ENCODE results near the gene EGFR.

EGFR gene

GRCh38 chr7:55070271-55070743 is 51.5 kb downstream of the EGFR start:
- Histone ChIP-seq H3F3A (ENCODE audit: control insufficient read depth, insufficient read depth) (no peaks in the 10 kb centered on the region), H3K9me3 (ENCODE audit: control insufficient read depth, insufficient read depth, low read length) (no peaks in the 10 kb centered on the region), H3K27ac (ENCODE audit: low read depth, low read length) (no peak overlapping the region), H3K4me2 (ENCODE audit: low read length) (no peak overlapping the region), H3K27me3 (ENCODE audit: control insufficient read depth, low read length) (peaks cover 7% of the 10 kb centered on the region), H3K9me2 (replicated peaks; ENCODE audit: control insufficient read depth, low read length) (no peaks in the 10 kb centered on the region), H3K79me2 (ENCODE audit: control insufficient read depth, low read length) (no peaks in the 10 kb centered on the region), H3K4me3 (ENCODE audit: low read length) (no peak overlapping the region), H3K36me3 (ENCODE audit: control insufficient read depth, low read length) (no peaks in the 10 kb centered on the region), H4K20me1 (ENCODE audit: control insufficient read depth, insufficient read depth, low read depth, low read length) (no peaks in the 10 kb centered on the region), H3K4me1 (ENCODE audit: control insufficient read depth, low read length) (peaks cover 12% of the 10 kb centered on the region)
- TF ChIP-seq CTCF (IDR thresholded peaks at IDR 0.05; ENCODE audit: low read depth, low read length, poor library complexity, severe bottlenecking), result no peak
- TF ChIP-seq EZH2phosphoT487 (IDR thresholded peaks at IDR 0.05; ENCODE audit: borderline replicate concordance, low read length), result no peak

GRCh38 chr7:55070854-55071253 is 52.0 kb downstream of the EGFR start:
- H3K27ac ChIP-seq (ENCODE audit: low read depth, low read length), result no peak overlapping the region
- H3K4me2 ChIP-seq (ENCODE audit: low read length), result no peak overlapping the region
- H3K4me1 ChIP-seq (ENCODE audit: control insufficient read depth, low read length), result peaks cover 12% of the 10 kb centered on the region
- TF ChIP-seq CTCF (IDR thresholded peaks at IDR 0.05; ENCODE audit: low read depth, low read length, poor library complexity, severe bottlenecking), result no peak
- H3K79me2 ChIP-seq (ENCODE audit: control insufficient read depth, low read length), result no peaks in the 10 kb centered on the region
- no peaks in the 10 kb centered on the region for H3K9me2 ChIP-seq (replicated peaks; ENCODE audit: control insufficient read depth, low read length)
- H3K27me3 ChIP-seq (ENCODE audit: control insufficient read depth, low read length), result peaks cover 7% of the 10 kb centered on the region
- no peak overlapping the region for H3K4me3 ChIP-seq (ENCODE audit: low read length)
- H3F3A ChIP-seq (ENCODE audit: control insufficient read depth, insufficient read depth), result no peaks in the 10 kb centered on the region
- no peaks in the 10 kb centered on the region for H4K20me1 ChIP-seq (ENCODE audit: control insufficient read depth, insufficient read depth, low read depth, low read length)
- no peaks in the 10 kb centered on the region for H3K9me3 ChIP-seq (ENCODE audit: control insufficient read depth, insufficient read depth, low read length)
- H3K36me3 ChIP-seq (ENCODE audit: control insufficient read depth, low read length), result no peaks in the 10 kb centered on the region

GRCh38 chr7:55071411-55072175 is 52.8 kb downstream of the EGFR start:
- H3K27ac ChIP-seq (ENCODE audit: low read depth, low read length), result no peak overlapping the region
- peaks cover 7% of the 10 kb centered on the region for H3K27me3 ChIP-seq (ENCODE audit: control insufficient read depth, low read length)
- no peaks in the 10 kb centered on the region for H3K79me2 ChIP-seq (ENCODE audit: control insufficient read depth, low read length)
- H3K4me1 ChIP-seq (ENCODE audit: control insufficient read depth, low read length), result peaks cover 12% of the 10 kb centered on the region
- no peak for TF ChIP-seq EZH2phosphoT487 (IDR thresholded peaks at IDR 0.05; ENCODE audit: borderline replicate concordance, low read length)
- TF ChIP-seq CTCF (IDR thresholded peaks at IDR 0.05; ENCODE audit: low read depth, low read length, poor library complexity, severe bottlenecking), result no peak
- no peaks in the 10 kb centered on the region for H3K9me3 ChIP-seq (ENCODE audit: control insufficient read depth, insufficient read depth, low read length)
- H3K36me3 ChIP-seq (ENCODE audit: control insufficient read depth, low read length), result no peaks in the 10 kb centered on the region
- no peak overlapping the region for H3K4me2 ChIP-seq (ENCODE audit: low read length)
- H4K20me1 ChIP-seq (ENCODE audit: control insufficient read depth, insufficient read depth, low read depth, low read length), result no peaks in the 10 kb centered on the region
- no peaks in the 10 kb centered on the region for H3F3A ChIP-seq (ENCODE audit: control insufficient read depth, insufficient read depth)
- H3K9me2 ChIP-seq (replicated peaks; ENCODE audit: control insufficient read depth, low read length), result no peaks in the 10 kb centered on the region
- no peak overlapping the region for H3K4me3 ChIP-seq (ENCODE audit: low read length)
